ENCODE results near the gene MRGPRX2.

Gene MRGPRX2

GRCh38 chr11:19055016-19055415, 5.5 kb downstream of the MRGPRX2 start:
- no peak for DNase-seq (ENCODE audit: low spot score)
- Mint-ChIP-seq H3K27me3 (ENCODE audit: low read depth) (peaks cover 9% of the 10 kb centered on the region), H3K9me3 (peaks cover 4% of the 10 kb centered on the region), H3K36me3 (ENCODE audit: low read depth) (no peaks in the 10 kb centered on the region), H3K27ac (no peak overlapping the region), H3K4me3 (no peak overlapping the region), H3K4me1 (ENCODE audit: low read depth) (peaks cover 2% of the 10 kb centered on the region)

GRCh38 chr11:19053909-19054308, 6.6 kb downstream of the MRGPRX2 start:
- peaks cover 4% of the 10 kb centered on the region for H3K9me3 Mint-ChIP-seq
- no peak overlapping the region for H3K4me3 Mint-ChIP-seq
- no peaks in the 10 kb centered on the region for H3K4me1 Mint-ChIP-seq (ENCODE audit: low read depth)
- H3K36me3 Mint-ChIP-seq (ENCODE audit: low read depth), result no peaks in the 10 kb centered on the region
- peaks cover 9% of the 10 kb centered on the region for H3K27me3 Mint-ChIP-seq (ENCODE audit: low read depth)
- H3K27ac Mint-ChIP-seq, result no peak overlapping the region
- DNase-seq (ENCODE audit: low spot score), result no peak

GRCh38 chr11:19050281-19050680, 10.2 kb downstream of the MRGPRX2 start:
- H3K9me3 Mint-ChIP-seq, result peaks cover 4% of the 10 kb centered on the region
- no peak for DNase-seq (ENCODE audit: low spot score)
- H3K27ac Mint-ChIP-seq, result no peak overlapping the region
- H3K36me3 Mint-ChIP-seq (ENCODE audit: low read depth), result no peaks in the 10 kb centered on the region
- H3K4me1 Mint-ChIP-seq (ENCODE audit: low read depth), result no peaks in the 10 kb centered on the region
- H3K4me3 Mint-ChIP-seq, result no peak overlapping the region
- H3K27me3 Mint-ChIP-seq (ENCODE audit: low read depth), result peaks cover 13% of the 10 kb centered on the region

- Mint-ChIP-seq H3K4me1 (ENCODE audit: low read depth) (no peaks in the 10 kb centered on the region), H3K4me3 (no peak overlapping the region), H3K27me3 (ENCODE audit: low read depth) (peaks cover 13% of the 10 kb centered on the region), H3K36me3 (ENCODE audit: low read depth) (no peaks in the 10 kb centered on the region), H3K27ac (no peak overlapping the region), H3K9me3 (peaks cover 4% of the 10 kb centered on the region)
- DNase-seq (ENCODE audit: low spot score), result no peak
Measured at GRCh38 chr11:19049351-19049750, 11.2 kb downstream of the MRGPRX2 start.

DNA sequence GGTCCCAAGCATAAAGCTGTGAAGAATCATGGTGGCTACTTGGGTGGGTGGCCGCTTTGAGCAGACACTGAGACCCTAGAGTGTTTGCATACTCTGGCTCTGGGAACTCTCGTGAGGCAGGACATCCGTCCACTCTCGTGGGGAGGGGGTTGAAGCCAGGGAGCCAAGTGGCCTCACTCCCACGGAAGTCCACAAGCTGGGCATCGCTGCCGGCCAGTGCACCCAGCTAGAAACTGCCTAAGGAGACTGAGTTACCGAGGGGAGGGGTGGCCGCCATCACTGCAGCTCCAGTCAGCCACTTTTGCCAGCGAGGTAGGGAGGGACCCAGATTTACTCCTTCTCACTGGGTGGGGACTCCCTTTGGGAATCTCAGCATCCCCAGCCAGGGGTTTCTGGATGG, 20.5 kb downstream of the MRGPRX2 start:
- Mint-ChIP-seq H3K4me3 (no peak overlapping the region), H3K27ac (no peak overlapping the region), H3K9me3 (no peaks in the 10 kb centered on the region), H3K27me3 (ENCODE audit: low read depth) (no peaks in the 10 kb centered on the region), H3K36me3 (ENCODE audit: low read depth) (no peaks in the 10 kb centered on the region), H3K4me1 (ENCODE audit: low read depth) (no peaks in the 10 kb centered on the region)
- no peak for DNase-seq (ENCODE audit: low spot score)

GRCh38 chr11:19039409-19039808, 21.1 kb downstream of the MRGPRX2 start:
- no peak for DNase-seq (ENCODE audit: low spot score)
- H3K4me1 Mint-ChIP-seq (ENCODE audit: low read depth), result no peaks in the 10 kb centered on the region
- H3K9me3 Mint-ChIP-seq, result no peaks in the 10 kb centered on the region
- no peak overlapping the region for H3K4me3 Mint-ChIP-seq
- no peaks in the 10 kb centered on the region for H3K36me3 Mint-ChIP-seq (ENCODE audit: low read depth)
- no peaks in the 10 kb centered on the region for H3K27me3 Mint-ChIP-seq (ENCODE audit: low read depth)
- H3K27ac Mint-ChIP-seq, result no peak overlapping the region

DNA sequence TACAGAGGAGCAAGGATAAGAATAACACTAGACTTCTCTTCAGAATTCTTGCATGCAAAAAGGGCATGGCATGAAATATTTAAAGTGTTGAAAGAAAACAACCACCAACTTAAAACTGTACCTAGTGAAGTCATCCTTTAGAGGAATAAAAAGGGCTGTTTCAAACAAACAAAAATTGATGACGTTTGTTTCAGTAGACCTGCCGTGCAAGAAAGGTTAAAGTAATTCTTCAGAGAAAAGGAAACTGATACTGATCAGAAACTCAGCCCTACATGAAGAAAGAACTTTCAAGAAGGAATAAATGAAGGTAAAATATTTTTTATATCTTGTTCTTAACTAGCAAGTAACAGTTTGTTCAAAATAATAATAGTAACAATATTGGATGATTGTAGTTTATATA, 27.5 kb downstream of the MRGPRX2 start:
- H3K4me3 Mint-ChIP-seq, result no peak overlapping the region
- peaks cover 4% of the 10 kb centered on the region for H3K9me3 Mint-ChIP-seq
- H3K4me1 Mint-ChIP-seq (ENCODE audit: low read depth), result no peaks in the 10 kb centered on the region
- no peak for DNase-seq (ENCODE audit: low spot score)
- no peak overlapping the region for H3K27ac Mint-ChIP-seq
- H3K27me3 Mint-ChIP-seq (ENCODE audit: low read depth), result peaks cover 2% of the 10 kb centered on the region
- H3K36me3 Mint-ChIP-seq (ENCODE audit: low read depth), result no peaks in the 10 kb centered on the region

DNA sequence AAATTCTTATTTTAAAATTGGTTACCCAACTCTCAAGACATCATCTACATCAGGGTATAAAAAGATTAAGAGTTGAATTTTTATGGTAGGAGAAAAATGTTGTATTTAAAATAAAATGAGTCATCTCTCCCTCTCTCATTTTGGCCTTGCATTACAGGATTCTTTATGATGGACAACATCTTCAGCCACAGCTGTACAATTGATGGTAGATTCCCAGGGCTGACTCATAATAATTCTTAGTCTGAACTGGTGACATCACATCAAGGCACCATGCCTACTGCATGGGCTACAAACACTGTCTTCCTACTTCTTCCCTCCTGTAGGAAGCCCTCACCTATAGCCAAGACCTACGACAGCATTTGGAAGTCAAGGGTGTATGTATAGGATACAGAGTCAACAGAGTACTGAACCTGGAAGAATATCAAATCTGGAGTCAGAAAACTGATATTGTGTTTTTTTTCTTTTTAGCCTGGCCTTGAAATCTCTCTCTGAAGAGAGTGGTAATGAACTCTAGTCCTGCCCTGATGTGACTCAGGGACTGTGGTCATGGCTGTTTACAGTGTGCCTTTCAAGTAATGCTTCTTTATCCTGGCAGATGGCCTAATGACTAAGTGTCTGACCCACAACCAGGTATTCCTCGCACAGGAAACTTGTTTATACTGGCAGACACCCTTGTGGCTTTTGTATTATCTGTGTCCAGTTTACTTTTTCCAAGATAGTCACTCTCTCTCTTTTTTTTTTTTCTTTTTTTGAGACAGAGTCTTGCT, 32.5 kb downstream of the MRGPRX2 start:
- Mint-ChIP-seq H3K4me1 (ENCODE audit: low read depth) (peaks cover 4% of the 10 kb centered on the region), H3K27me3 (ENCODE audit: low read depth) (peaks cover 2% of the 10 kb centered on the region), H3K9me3 (peaks cover 4% of the 10 kb centered on the region), H3K36me3 (ENCODE audit: low read depth) (no peaks in the 10 kb centered on the region), H3K27ac (no peak overlapping the region), H3K4me3 (no peak overlapping the region)
- no peak for DNase-seq (ENCODE audit: low spot score)

GRCh38 chr11:19026862-19027261, 33.7 kb downstream of the MRGPRX2 start:
- H3K27ac Mint-ChIP-seq, result no peak overlapping the region
- H3K27me3 Mint-ChIP-seq (ENCODE audit: low read depth), result peaks cover 2% of the 10 kb centered on the region
- H3K4me1 Mint-ChIP-seq (ENCODE audit: low read depth), result peaks cover 4% of the 10 kb centered on the region
- no peak for DNase-seq (ENCODE audit: low spot score)
- H3K36me3 Mint-ChIP-seq (ENCODE audit: low read depth), result no peaks in the 10 kb centered on the region
- H3K4me3 Mint-ChIP-seq, result no peak overlapping the region
- peaks cover 4% of the 10 kb centered on the region for H3K9me3 Mint-ChIP-seq

DNA sequence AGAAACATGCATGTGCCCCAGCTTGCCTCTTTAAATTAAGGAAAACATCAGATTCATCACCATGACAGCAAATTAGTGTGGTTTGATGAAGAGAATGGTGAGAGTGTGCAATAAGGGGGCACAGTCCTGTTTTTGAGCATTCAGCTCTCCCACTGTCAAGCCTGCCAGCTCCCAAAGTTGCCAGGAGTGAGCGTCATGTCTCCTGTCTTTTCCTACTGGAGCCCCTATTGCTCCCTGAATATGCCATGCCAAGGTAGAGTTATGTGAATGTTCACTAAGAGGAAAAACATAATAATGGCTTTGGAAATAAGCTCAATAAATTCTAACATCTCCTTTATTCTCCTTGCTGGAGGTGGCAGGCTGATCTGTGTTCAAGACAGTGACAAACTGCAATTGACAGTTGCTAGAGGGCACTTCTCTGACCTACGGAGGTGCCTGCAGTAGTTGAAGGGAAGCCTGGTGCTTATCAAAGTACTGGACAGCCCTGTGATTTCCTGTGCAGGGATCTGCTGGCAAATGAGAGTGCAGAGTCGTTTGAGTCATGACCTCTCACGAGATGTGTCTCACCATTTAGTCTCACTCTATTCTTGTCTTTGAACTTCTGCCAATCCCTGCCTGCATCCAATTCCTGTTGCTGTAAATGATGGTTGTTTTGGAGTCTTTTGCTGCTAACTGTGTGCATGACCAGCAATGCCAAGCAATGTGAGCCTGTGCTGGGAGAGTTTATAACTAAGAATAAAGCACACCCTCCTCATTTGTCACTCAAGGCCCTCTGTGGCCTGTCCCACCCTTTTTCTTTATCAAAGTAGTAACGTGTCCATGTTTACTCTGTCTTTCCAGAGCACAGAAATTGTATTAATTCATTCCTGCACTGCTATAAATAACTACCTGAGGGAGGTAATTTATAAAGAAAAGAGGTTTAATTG, 34.8 kb downstream of the MRGPRX2 start:
- H3K4me1 Mint-ChIP-seq (ENCODE audit: low read depth), result peaks cover 4% of the 10 kb centered on the region
- no peak for DNase-seq (ENCODE audit: low spot score)

DNA sequence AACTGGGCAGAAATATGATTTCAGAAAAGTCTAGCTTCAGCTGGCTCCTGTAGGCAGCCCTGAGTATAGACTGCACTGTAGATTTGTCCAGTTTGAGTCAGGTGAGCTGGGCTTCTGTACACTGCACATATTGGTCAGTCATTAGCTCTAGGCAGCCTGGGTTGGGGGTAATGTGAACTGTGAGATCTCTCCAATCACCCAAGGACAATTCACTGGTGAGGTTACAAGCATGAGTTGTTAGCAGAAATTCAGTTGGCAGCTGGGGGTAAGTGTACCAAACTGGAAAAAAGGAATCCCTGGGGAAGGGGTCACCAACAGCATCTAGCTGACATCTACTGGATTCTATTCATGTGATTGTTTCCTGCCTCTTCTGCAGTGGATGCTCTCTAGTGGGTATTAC, 39.7 kb downstream of the MRGPRX2 start:
- H3K4me3 Mint-ChIP-seq, result no peak overlapping the region
- H3K4me1 Mint-ChIP-seq (ENCODE audit: low read depth), result peaks cover 2% of the 10 kb centered on the region

More for the DNA sequence above, 34.8 kb downstream of the MRGPRX2 start:
- Mint-ChIP-seq H3K4me3 (no peak overlapping the region), H3K27ac (no peak overlapping the region), H3K27me3 (ENCODE audit: low read depth) (peaks cover 2% of the 10 kb centered on the region), H3K9me3 (no peaks in the 10 kb centered on the region), H3K36me3 (ENCODE audit: low read depth) (no peaks in the 10 kb centered on the region)

GRCh38 chr11:19018901-19019300, 41.6 kb downstream of the MRGPRX2 start:
- H3K4me1 Mint-ChIP-seq (ENCODE audit: low read depth), result no peaks in the 10 kb centered on the region
- no peak overlapping the region for H3K27ac Mint-ChIP-seq
- DNase-seq (ENCODE audit: low spot score), result no peak
- no peak overlapping the region for H3K4me3 Mint-ChIP-seq
- no peaks in the 10 kb centered on the region for H3K9me3 Mint-ChIP-seq
- H3K36me3 Mint-ChIP-seq (ENCODE audit: low read depth), result no peaks in the 10 kb centered on the region
- H3K27me3 Mint-ChIP-seq (ENCODE audit: low read depth), result peaks cover 5% of the 10 kb centered on the region

More for the DNA sequence above, 39.7 kb downstream of the MRGPRX2 start:
- Mint-ChIP-seq H3K9me3 (no peaks in the 10 kb centered on the region), H3K27ac (no peak overlapping the region), H3K36me3 (ENCODE audit: low read depth) (no peaks in the 10 kb centered on the region), H3K27me3 (ENCODE audit: low read depth) (peaks cover 2% of the 10 kb centered on the region)
- no peak for DNase-seq (ENCODE audit: low spot score)

- Mint-ChIP-seq H3K36me3 (ENCODE audit: low read depth) (no peaks in the 10 kb centered on the region), H3K4me3 (no peak overlapping the region), H3K4me1 (ENCODE audit: low read depth) (no peaks in the 10 kb centered on the region), H3K27me3 (ENCODE audit: low read depth) (peaks cover 5% of the 10 kb centered on the region), H3K9me3 (no peaks in the 10 kb centered on the region), H3K27ac (no peak overlapping the region)
- DNase-seq (ENCODE audit: low spot score), result no peak
Measured at GRCh38 chr11:19013181-19013857, 47.2 kb downstream of the MRGPRX2 start.

- H3K36me3 Mint-ChIP-seq (ENCODE audit: low read depth), result no peaks in the 10 kb centered on the region
- peaks cover 5% of the 10 kb centered on the region for H3K27me3 Mint-ChIP-seq (ENCODE audit: low read depth)
- no peak for DNase-seq (ENCODE audit: low spot score)
- no peaks in the 10 kb centered on the region for H3K4me1 Mint-ChIP-seq (ENCODE audit: low read depth)
- no peaks in the 10 kb centered on the region for H3K9me3 Mint-ChIP-seq
- no peak overlapping the region for H3K27ac Mint-ChIP-seq
- H3K4me3 Mint-ChIP-seq, result no peak overlapping the region
Measured at GRCh38 chr11:19012636-19013035, 47.9 kb downstream of the MRGPRX2 start.

Data from T-helper 2 cell treated with Interferon-gamma antibody and Interleukin-4, amounts not matched to agents 5 μg/mL and 100 μg/mL, for 36 hours (primary cell).